ENCODE measurements around the gene TPH2.

GRCh38 chr12:72015895-72016294, 77.2 kb downstream of the TPH2 start:
- TF ChIP-seq CTCF (IDR thresholded peaks at IDR 0.05) (no peak), ELK1 (IDR thresholded peaks at IDR 0.05; ENCODE audit: low read depth, low read length) (no peak), GATA3 (IDR thresholded peaks at IDR 0.05; ENCODE audit: borderline replicate concordance) (no peak), MAX (IDR thresholded peaks at IDR 0.05) (no peak), POLR2A (IDR thresholded peaks at IDR 0.05; ENCODE audit: low read length) (no peak)
